ENCODE measurements around the gene MYH9.

- TF ChIP-seq CTCF (conservative IDR thresholded peaks at IDR 0.05; ENCODE audit: low read depth, low read length) = no peak
- no peak for TF ChIP-seq EZH2 (IDR thresholded peaks at IDR 0.05; ENCODE audit: borderline replicate concordance, low read depth, low read length, poor library complexity, severe bottlenecking)
These were observed 43.5 kb downstream of the MYH9 start for GRCh38 chr22:36344106-36344827.

Measured in A673 (cell line).